ENCODE results near the gene ACAP2.
"Not testable (repeated sequence)": the region's sequence is repeated elsewhere in the genome, so short reads cannot be mapped to it uniquely, and the experiment has no call there.

ACAP2 gene

DNA sequence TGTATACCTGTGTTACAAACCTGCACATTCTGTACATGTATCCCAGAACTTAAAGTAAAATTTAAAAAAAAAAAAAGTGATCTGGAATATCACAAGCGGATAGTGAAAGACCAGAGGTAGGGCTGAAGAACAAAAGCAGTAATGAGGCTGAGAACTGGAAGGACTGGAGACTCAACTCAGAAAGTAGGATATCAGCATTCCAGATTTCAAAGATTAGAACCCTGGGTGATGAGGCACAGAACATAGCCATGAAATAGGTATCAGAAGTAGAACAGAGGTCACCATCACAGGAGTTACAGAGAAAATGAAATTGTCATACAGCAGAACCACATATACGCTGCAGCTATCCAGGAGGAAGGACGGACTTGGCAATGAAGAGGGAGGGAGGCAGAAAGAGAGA lies 56.1 kb downstream of the ACAP2 start:
- DNase-seq = no peak

- no peak for DNase-seq
Measured at GRCh38 chr3:195385526-195385925, 57.3 kb downstream of the ACAP2 start.

GRCh38 chr3:195384952-195385351 lies 57.9 kb downstream of the ACAP2 start:
- DNase-seq = no peak

DNA sequence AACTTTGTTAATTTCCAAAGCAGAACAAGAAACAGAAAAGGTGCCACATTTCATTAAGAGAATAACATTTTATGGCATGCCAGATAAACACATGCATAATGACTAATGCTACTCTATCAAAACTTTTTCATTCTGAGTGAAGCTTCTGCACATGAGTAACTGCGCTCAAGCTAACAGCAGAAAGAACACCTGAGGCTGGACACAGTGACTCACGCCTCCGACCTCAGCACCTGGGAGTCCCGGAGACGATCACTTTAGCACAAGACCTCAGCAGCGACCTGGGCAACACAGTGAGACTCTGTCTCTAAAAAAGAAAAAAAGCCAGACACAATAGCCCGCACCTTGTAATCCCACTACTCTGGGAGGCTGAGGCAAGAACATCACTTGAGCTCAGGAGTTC lies 70.6 kb downstream of the ACAP2 start:
- DNase-seq = no peak

- DNase-seq = no peak
Measured at GRCh38 chr3:195366200-195366925, 76.5 kb downstream of the ACAP2 start.

DNA sequence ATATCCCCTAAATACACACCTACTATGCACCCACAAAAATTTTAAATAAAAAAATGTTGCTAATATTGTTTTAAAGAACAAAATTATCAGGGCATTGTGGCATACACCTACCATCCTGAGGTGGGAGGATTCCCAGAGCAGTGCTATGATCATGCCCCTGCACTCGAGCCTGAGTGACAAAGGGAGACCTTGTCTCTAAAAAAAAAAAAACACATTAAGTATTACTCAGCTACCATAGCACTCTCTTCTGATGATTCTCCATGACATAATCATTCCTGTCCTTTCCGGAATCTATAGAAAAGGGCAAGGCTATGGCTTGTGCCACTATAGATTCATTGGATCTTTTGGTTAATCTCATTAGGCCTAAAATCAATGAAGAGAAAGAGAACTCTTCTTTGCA lies 77.4 kb downstream of the ACAP2 start:
- no peak for DNase-seq

DNA sequence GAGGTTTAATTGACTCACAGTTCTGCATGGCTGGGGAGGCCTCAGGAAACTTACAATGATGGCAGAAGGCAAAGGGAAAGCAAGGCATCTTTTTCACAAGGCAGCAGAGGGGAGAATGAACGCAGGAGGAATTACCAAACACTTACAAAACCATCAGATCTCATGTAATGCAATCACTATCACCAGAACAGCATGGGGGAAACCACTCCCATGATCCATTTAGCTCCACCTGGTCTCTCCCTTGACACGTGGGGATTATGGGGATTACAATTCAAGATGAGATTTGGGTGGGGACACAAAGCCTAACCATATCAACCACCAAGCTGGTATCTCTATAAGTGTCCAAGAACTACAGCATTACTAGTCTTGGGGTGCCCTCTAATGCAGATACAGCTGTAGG lies 85.0 kb downstream of the ACAP2 start:
- not testable (repeated sequence) for DNase-seq

DNA sequence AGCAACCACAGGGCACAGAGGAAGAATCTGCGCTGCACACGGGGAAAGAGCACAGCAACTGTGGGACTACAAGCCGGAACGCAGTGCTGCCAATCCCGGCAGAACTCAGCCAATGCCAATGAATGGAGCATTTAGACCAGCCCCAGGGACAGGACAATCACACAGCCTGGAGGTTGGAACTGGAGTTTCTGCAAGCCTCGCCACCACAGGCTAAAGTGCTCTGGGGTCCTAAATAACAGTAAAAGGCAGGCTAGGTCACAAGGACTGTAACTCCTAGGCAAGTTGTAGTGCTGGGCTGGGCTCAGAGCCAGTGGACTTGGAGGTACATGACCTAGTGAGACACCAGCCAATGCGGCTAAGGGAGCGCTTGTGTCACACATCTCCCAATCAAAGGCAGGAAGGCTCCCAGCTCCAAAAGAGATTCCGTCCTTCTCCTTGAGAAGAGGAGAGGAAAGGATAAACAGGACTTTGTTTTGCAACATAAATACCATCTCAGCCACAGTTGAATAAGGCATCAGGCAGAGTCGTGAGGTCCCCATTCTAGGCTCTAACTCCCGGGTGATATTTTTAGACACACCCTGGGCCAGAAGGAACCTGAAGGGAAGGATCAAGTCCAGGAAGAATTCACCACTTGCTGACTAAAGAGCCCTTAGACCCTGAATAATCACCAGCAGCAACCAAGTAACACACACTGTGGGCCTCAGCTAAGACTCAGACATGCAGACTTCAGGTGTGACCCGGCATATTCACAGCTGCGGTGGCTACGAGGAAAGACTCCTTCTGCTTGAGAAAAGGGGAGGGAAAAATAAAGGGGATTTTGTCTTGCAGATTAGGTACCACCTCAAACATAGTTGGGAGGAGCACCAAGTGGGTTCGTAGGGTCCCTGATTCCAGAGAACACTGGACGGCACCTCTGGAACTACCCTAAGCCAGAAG lies 86.4 kb downstream of the ACAP2 start:
- peak; percentile 52 to 58 for DNase-seq

DNA sequence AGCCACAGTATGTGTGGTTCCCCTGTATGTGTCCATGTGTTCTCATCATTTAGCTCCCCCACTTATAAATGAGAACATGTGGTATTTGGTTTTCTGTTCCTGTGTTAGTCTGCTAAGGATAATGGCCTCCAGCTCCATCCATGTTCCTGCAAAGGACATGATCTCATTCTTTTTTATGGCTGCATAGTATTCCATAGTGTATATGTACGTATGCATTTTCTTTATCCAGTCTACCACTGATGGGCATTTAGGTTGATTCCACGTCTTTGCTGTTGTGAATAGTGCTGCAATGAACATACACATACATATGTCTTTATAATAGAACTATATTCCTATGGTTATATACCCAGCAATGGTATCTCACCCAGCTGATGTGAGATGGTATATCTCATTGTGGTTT lies 88.8 kb downstream of the ACAP2 start:
- not testable (repeated sequence) for DNase-seq

GRCh38 chr3:195352895-195353488 lies 89.8 kb downstream of the ACAP2 start:
- no peak for DNase-seq

GRCh38 chr3:195348426-195349115 lies 94.2 kb downstream of the ACAP2 start:
- no peak for DNase-seq

GRCh38 chr3:195337747-195338146 lies 105.1 kb downstream of the ACAP2 start:
- no peak for DNase-seq

DNA sequence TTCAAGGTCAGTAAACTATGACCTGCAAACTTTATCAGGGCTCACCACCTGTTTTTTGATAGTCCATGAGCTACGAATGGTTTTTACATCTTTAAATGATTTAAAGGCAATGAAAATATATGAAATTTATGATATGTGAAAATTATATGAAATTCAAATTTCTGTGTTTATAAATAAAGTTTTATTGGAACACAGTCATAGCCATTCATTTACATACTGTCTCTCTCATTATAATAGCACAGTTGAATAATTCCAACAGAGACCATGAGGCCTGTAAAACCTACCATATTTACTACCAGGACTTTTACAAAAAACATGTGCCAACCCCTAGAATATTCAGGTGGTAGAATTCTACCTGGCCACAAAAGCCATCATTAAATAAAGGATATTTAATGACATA lies 107.9 kb downstream of the ACAP2 start:
- DNase-seq = no peak

DNA sequence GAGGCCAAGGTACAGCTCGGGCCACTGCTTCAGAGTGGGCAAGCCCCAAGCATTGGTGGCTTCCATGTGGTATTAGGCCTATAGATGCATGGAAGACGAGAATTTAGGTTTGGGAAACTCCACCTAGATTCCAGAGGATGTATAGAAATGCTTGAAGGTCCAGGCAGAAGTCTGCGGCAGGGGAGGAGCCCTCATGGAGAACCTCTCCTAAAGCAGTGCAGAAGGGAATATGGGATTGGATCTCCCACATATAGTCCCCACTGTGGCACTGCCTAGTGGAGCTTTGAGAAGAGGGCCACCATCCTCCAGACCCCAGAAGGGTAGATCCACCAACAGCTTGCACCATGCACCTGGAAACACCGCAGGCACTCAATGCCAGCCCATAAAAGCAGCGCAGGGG lies 123.8 kb downstream of the ACAP2 start:
- no peak for DNase-seq

- no peak for DNase-seq
Measured at GRCh38 chr3:195312714-195313113, 130.1 kb downstream of the ACAP2 start.

GRCh38 chr3:195307711-195308110 lies 135.1 kb downstream of the ACAP2 start:
- no peak for DNase-seq

DNA sequence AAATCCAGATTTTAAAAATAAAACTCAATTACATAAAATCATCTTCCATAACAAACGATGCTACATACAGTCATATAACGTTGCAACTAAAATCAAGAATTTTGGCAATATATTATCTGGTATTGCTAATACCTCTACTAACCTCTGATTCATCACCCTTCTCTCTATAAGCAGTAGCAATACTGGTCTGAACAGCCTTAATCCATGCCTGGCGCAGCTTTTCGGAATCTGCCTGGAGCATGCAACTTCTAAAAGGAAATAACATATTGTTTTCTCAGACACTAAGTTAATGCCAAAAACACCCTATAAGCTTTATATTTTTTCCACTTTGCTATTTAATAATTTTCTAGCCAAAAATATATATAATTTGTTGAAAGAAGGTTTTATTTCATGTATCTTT lies 136.5 kb downstream of the ACAP2 start:
- DNase-seq = no peak

DNA sequence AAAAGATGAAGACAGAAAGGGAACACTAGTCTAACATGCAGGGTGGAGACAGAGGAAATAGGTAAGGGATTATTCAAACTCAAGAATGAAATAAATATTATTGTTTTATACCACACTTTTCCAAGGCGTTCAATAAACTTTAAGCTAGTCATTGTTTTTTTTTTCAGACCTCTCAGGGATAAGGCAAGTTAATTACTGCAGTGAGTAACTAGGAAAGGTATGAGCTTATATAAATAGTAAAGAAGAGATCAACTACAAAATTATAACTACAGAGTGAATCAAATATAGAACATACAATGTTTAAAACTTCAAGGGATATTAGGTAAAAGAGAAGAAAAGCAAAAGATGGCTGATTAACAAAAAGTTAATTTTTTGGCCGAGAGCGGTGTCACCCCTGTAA lies 140.4 kb downstream of the ACAP2 start:
- no peak for DNase-seq

DNA sequence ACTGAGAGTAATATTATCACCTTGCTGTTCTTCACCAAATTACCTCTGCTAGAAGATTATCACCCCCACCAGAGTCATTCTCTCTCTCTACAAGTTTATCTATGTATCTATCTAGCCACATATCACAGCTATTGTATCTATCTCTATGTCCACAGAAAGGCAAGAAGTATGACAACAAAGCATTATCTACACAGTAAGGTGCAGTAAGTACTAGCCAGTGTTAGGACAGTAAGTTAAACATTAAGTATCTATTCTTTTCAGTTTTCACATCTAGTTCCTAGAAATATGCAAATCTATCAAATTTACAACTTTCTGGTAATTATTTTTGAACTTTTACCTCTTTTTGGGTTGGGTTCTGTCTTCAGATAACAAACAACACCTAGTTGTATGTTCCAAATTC lies 145.4 kb downstream of the ACAP2 start:
- DNase-seq = no peak

- DNase-seq = no peak
Measured at GRCh38 chr3:195296662-195297061, 146.2 kb downstream of the ACAP2 start.

GRCh38 chr3:195291121-195291520 lies 151.7 kb downstream of the ACAP2 start:
- DNase-seq = no peak

GRCh38 chr3:195290643-195291042 lies 152.2 kb downstream of the ACAP2 start:
- not testable (repeated sequence) for DNase-seq
